Nephron (organoid): ENCODE data around the gene TEX54.
"Not testable (repeated sequence)": the region's sequence is repeated elsewhere in the genome, so short reads cannot be mapped to it uniquely, and the experiment has no call there.

Experiments used
- H3K27ac Mint-ChIP-seq, 3 experiments: 2 replicates each; pipeline ENCODE4 v1.8.0; 2020; ENCODE audit warnings: mixed read lengths in 3 of 3, mild to moderate bottlenecking in 2 of 3, moderate library complexity in 1 of 3
- H3K27me3 Mint-ChIP-seq: 2 replicates; pipeline ENCODE4 v1.8.0; 2021; ENCODE audit warnings: low read depth, mild to moderate bottlenecking, moderate library complexity, mixed read lengths
- H3K36me3 Mint-ChIP-seq: 2 replicates; pipeline ENCODE4 v1.8.0; 2020; ENCODE audit warnings: low read depth, mixed read lengths
- H3K4me1 Mint-ChIP-seq: 2 replicates; pipeline ENCODE4 v1.8.0; 2020; ENCODE audit warnings: mixed read lengths
- H3K4me3 Mint-ChIP-seq, 3 experiments: 2 replicates each; pipeline ENCODE4 v1.8.0; 2020; ENCODE audit warnings: mild to moderate bottlenecking in 3 of 3, mixed read lengths in 3 of 3, moderate library complexity in 2 of 3
- H3K9me3 Mint-ChIP-seq: 2 replicates; pipeline ENCODE4 v1.8.0; 2020; ENCODE audit warnings: mixed read lengths
- TF ChIP-seq, protein P1 (sequence below), 3 experiments: fragments of 200-600 bp; sonication (generic); IDR thresholded peaks; one replicate each; pipeline ENCODE4 v1.5.0; 2021; ENCODE audit warnings: antibody characterized with exemption in 3 of 3; ENCODE audit not compliant: unreplicated experiment in 3 of 3

Gene TEX54

DNA sequence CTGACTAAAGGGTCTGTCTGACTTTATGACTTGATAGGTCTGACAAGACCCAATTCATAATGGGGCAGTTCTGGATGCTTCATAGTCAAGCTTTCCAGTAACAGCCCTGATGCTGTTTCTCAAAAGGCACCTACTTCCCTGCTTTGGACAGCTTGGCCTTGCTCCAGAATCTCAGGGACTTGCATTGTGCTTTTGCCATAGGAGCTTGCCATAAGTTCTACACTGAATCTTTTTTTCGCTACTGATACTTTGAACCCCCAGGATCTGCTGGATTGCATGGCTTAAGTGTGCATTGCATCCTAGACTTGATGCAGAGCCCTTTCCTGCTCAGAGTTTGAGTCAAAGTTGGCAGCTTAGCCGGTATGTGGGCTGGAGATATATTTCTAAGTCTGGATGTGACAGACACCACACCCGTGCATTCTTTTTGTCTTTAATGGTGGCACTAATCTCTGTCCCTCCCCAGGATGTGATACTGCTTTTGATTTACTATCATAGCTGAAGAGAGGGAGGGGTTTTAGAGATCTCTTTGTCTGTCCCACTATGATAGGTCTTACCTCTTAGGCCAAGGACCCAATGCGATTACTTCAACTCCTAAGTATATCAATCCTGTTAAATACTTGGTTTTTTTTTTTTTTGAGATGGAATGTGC is 31.2 kb upstream of the TEX54 start:
- Mint-ChIP-seq H3K4me1 (peaks cover 33% of the 10 kb centered on the region), H3K36me3 (no peaks in the 10 kb centered on the region), H3K4me3 (no peak overlapping the region), H3K27me3 (no peaks in the 10 kb centered on the region), H3K9me3 (no peaks in the 10 kb centered on the region), H3K27ac (peak overlapping the region in 1 of 3 experiments; percentile 30)
- TF ChIP-seq, protein P1, sequence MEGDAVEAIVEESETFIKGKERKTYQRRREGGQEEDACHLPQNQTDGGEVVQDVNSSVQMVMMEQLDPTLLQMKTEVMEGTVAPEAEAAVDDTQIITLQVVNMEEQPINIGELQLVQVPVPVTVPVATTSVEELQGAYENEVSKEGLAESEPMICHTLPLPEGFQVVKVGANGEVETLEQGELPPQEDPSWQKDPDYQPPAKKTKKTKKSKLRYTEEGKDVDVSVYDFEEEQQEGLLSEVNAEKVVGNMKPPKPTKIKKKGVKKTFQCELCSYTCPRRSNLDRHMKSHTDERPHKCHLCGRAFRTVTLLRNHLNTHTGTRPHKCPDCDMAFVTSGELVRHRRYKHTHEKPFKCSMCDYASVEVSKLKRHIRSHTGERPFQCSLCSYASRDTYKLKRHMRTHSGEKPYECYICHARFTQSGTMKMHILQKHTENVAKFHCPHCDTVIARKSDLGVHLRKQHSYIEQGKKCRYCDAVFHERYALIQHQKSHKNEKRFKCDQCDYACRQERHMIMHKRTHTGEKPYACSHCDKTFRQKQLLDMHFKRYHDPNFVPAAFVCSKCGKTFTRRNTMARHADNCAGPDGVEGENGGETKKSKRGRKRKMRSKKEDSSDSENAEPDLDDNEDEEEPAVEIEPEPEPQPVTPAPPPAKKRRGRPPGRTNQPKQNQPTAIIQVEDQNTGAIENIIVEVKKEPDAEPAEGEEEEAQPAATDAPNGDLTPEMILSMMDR (IDR thresholded peaks at IDR 0.05; ENCODE audit: unreplicated experiment in 3 of 3) = no peak

DNA sequence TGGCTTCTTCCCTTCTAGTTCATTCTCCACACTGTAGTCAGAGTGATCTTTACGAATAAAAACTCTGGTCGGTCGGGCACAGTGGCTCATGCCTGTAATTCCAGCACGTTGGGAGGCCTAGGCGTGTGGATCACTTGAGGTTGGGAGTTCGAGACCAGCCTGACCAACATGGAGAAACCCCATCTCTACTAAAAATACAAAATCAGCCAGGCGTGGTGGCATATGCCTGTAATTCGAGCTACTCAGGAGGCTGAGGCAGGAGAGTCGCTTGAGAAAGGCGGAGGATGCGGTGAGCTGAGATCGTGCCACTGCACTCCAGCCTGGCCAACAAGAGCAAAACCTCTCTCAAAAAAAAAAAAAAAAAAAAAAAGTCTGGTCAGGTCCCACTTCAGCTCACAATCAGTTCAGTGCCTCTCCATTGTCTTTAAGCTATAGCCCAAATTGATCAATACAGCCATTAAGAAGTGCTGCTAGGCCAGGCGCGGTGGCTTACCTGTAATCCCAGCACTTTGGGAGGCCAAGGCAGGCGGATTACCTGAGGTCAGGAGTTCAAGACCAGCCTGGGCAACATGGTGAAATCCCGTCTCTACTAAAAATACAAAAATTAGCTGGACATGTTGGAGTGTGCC is 29.0 kb upstream of the TEX54 start:
- peaks cover 46% of the 10 kb centered on the region for H3K4me1 Mint-ChIP-seq
- H3K27me3 Mint-ChIP-seq, H3K27ac Mint-ChIP-seq: not testable (repeated sequence)

DNA sequence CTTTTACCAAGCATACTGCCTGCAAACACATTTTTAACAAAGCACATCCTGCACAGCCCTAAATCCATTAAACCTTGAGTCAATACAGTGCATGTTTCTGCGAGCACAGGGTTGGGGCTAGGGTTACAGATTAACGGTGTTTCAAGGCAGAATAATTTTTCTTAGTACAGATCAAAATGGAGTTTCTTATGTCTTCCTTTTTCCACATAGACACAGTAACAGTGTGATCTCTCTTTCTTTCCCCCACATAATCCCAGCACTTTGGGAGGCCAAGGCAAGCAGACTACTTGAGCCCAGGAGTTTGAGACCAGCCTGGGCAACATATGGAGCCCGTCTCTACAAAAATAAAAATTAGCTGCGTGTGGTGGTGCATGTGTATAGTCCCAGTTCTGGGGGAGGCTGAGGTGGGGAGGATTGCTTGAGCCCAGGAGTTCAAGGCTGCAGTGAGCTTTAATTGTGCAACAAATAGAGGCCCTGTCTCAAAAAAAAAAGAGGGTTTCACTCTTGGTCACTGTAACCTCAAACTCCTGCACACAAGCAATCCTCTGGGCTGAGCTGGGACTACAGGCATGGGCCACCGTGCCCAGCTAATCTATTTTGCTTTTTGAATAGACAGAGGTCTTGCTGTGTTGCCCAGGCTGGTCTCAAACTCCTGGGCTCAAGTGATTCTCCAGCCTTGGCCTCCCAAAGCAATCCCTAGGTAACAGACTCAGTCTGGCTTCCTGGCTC is 28.4 kb upstream of the TEX54 start:
- Mint-ChIP-seq H3K4me3 (no peak overlapping the region), H3K27me3 (no peaks in the 10 kb centered on the region), H3K36me3 (no peaks in the 10 kb centered on the region), H3K9me3 (no peaks in the 10 kb centered on the region), H3K4me1 (peaks cover 51% of the 10 kb centered on the region), H3K27ac (peak overlapping the region; percentile 75 to 92 (median 88))
- TF ChIP-seq, protein P1 (IDR thresholded peaks at IDR 0.05; ENCODE audit: unreplicated experiment in 3 of 3) = no peak

More for the DNA sequence above, 29.0 kb upstream of the TEX54 start:
- H3K36me3 Mint-ChIP-seq, H3K9me3 Mint-ChIP-seq, H3K4me3 Mint-ChIP-seq: not testable (repeated sequence)

DNA sequence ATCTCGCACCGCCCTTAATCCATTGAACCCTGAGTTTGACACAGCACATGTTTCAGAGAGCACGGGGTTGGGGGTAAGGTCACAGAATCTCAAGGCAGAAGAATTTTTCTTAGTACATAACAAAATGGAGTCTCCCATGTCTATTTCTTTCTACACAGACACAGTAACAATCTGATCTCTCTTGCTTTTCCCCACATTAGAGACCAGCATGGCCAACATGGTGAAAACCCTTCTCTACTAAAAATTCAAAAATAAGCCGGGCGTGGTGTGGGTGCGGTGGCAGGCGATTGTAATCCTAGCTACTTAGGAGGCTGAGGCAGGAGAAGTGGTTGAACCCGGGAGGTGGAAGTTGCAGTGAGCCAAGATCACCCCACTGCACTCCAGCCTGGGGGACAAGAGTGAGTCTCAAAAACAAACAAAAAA is 26.7 kb upstream of the TEX54 start:
- H3K4me3 Mint-ChIP-seq = peak overlapping the region in 1 of 3 experiments; percentile 27
- H3K4me1 Mint-ChIP-seq = peaks cover 60% of the 10 kb centered on the region
- H3K36me3 Mint-ChIP-seq = peaks cover 14% of the 10 kb centered on the region
- H3K27ac Mint-ChIP-seq = peak overlapping the region in 1 of 3 experiments; percentile 55
- not testable (repeated sequence) for H3K9me3 Mint-ChIP-seq, H3K27me3 Mint-ChIP-seq

DNA sequence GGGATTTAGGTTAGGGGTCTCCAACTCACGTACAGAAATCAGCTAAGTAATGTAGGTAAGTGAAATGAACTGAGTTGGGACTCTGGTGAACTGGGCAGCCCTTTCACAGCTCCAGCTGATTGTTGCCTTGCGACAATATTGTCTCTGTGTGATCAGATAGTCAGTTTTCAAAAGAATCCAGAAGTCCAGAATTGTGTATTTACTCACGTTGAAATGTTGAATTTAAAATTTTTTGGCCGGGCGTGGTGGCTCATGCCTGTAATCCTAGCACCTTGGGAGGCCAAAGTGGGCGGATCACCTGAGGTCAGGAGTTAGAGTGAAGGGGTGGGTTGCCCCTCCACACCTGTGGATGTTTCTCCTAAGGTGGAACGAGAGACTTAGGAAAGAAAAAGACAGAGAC is 25.6 kb upstream of the TEX54 start:
- H3K4me3 Mint-ChIP-seq = peak overlapping the region; percentile 95 to 96 (median 96)
- H3K4me1 Mint-ChIP-seq = peaks cover 63% of the 10 kb centered on the region
- TF ChIP-seq, protein P1 (IDR thresholded peaks at IDR 0.05; ENCODE audit: unreplicated experiment in 3 of 3) = no peak
- H3K36me3 Mint-ChIP-seq = peaks cover 25% of the 10 kb centered on the region
- H3K27me3 Mint-ChIP-seq = no peaks in the 10 kb centered on the region
- no peaks in the 10 kb centered on the region for H3K9me3 Mint-ChIP-seq
- peak overlapping the region; percentile 63 to 84 (median 72) for H3K27ac Mint-ChIP-seq

DNA sequence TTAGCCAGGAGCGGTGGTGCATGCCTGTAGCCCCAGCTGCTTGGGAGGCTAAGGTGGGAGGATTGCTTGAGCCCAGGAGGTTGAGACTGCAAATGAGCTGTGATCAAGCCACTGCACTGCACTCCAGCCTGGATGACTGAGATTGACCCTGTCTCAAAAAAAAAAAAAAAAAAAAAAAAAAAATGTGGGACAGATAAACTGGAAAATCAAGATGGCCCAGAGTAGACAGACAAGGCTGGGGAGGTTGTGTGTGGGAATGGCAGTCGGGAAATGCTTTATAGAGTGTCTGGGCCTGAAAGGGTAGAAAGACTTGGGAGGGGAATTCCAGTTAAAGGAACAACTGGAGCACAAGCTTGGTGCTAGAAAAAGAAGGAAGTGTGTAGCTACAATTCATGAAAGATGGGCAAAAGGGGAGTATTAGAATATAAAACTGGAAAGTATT is 24.9 kb upstream of the TEX54 start:
- H3K27ac Mint-ChIP-seq = peak overlapping the region; percentile 63 to 84 (median 72)
- peaks cover 65% of the 10 kb centered on the region for H3K4me1 Mint-ChIP-seq
- no peaks in the 10 kb centered on the region for H3K9me3 Mint-ChIP-seq
- no peaks in the 10 kb centered on the region for H3K27me3 Mint-ChIP-seq
- TF ChIP-seq, protein P1 (IDR thresholded peaks at IDR 0.05; ENCODE audit: unreplicated experiment in 3 of 3) = no peak
- H3K4me3 Mint-ChIP-seq = peak overlapping the region; percentile 95 to 96 (median 96)
- H3K36me3 Mint-ChIP-seq = peaks cover 31% of the 10 kb centered on the region
